CD14-positive monocyte (primary cell): ENCODE data around the gene GPR137B. TPM values are rescaled to one million over a fixed set of nuclear protein-coding genes. Genes with fewer than 3 reads are reported as not detected.
"Not testable (repeated sequence)": the region's sequence is repeated elsewhere in the genome, so short reads cannot be mapped to it uniquely, and the experiment has no call there.

Experiments
- DNase-seq, 3 donors: peaks; one replicate each; pipeline ENCODE4 v3.0.0-alpha.2; 2011 to 2022
- H2AFZ ChIP-seq: 2 replicates; pipeline ENCODE4 v1.6.0; 2012; ENCODE audit warnings: mild to moderate bottlenecking, low read depth, low read length, inconsistent platforms; ENCODE audit not compliant: insufficient read depth, poor library complexity, severe bottlenecking
- H3K27ac ChIP-seq, 2 donors: 1 replicate in 1 of 2; 2 replicates in 1 of 2; pipeline ENCODE4 v1.5.1; 2012 to 2013; ENCODE audit warnings: low read length in 2 of 2, control low read depth in 1 of 2, inconsistent platforms in 1 of 2, low read depth in 1 of 2, mild to moderate bottlenecking in 1 of 2
- H3K27me3 ChIP-seq, 2 donors: one replicate each; pipeline versions ENCODE4 v1.6.0 to v1.6.1; 2011 to 2013; ENCODE audit warnings: low read length in 2 of 2; ENCODE audit not compliant: control insufficient read depth in 2 of 2, insufficient read depth in 2 of 2
- H3K36me3 ChIP-seq, 2 donors: replicated peaks in 1 of 2; 1 replicate in 1 of 2; 2 replicates in 1 of 2; pipeline versions ENCODE4 v1.5.1 to v1.6.1; 2012 to 2013; ENCODE audit warnings: low read length in 2 of 2, control low read depth in 1 of 2, inconsistent platforms in 1 of 2, mild to moderate bottlenecking in 1 of 2; ENCODE audit not compliant: insufficient read depth in 2 of 2, control insufficient read depth in 1 of 2
- H3K4me1 ChIP-seq, 2 donors: 1 replicate in 1 of 2; 2 replicates in 1 of 2; pipeline versions ENCODE4 v1.5.1 to v1.6.1; 2012 to 2013; ENCODE audit warnings: low read length in 2 of 2, control low read depth in 1 of 2, inconsistent platforms in 1 of 2, mild to moderate bottlenecking in 1 of 2, moderate library complexity in 1 of 2; ENCODE audit not compliant: insufficient read depth in 2 of 2, control insufficient read depth in 1 of 2
- H3K4me2 ChIP-seq: replicated peaks from 2 replicates; pipeline ENCODE3; 2012; ENCODE audit warnings: low read length, moderate library complexity, mild to moderate bottlenecking; ENCODE audit not compliant: poor library complexity, severe bottlenecking; ENCODE audit errors: extremely low read depth
- H3K4me3 ChIP-seq, 3 experiments: fragments of 200-600 bp in 1 of 3; sonication (generic) in 1 of 3; replicated peaks in 1 of 3; 1 replicate in 2 of 3; 2 replicates in 1 of 3; pipeline ENCODE4 v1.5.1; 2011 to 2013; ENCODE audit warnings: low read length in 3 of 3, mild to moderate bottlenecking in 3 of 3, control low read depth in 2 of 3, low read depth in 2 of 3, inconsistent platforms in 1 of 3, moderate library complexity in 1 of 3
- H3K79me2 ChIP-seq: 2 replicates; pipeline ENCODE4 v1.6.0; 2012; ENCODE audit warnings: mild to moderate bottlenecking, control low read depth, inconsistent platforms, low read length, moderate library complexity; ENCODE audit not compliant: insufficient read depth
- H3K9ac ChIP-seq: 2 replicates; pipeline ENCODE4 v1.6.0; 2017; ENCODE audit warnings: low read length, mild to moderate bottlenecking; ENCODE audit not compliant: insufficient read depth, poor library complexity, severe bottlenecking
- H3K9me3 ChIP-seq, 2 donors: replicated peaks in 1 of 2; 1 replicate in 1 of 2; 2 replicates in 1 of 2; pipeline versions ENCODE4 v1.5.1 to v1.6.1; 2012 to 2013; ENCODE audit warnings: low read length in 2 of 2, control low read depth in 1 of 2; ENCODE audit not compliant: control insufficient read depth in 1 of 2, insufficient read depth in 1 of 2
- H4K20me1 ChIP-seq: 2 replicates; pipeline ENCODE4 v1.6.0; 2012; ENCODE audit warnings: mild to moderate bottlenecking, low read length, control low read depth, moderate library complexity; ENCODE audit not compliant: insufficient read depth
- H3K27ac Mint-ChIP-seq, 7 donors: one replicate each; pipeline ENCODE4 v1.8.0; 2020; ENCODE audit warnings: mild to moderate bottlenecking in 7 of 7, mixed read lengths in 7 of 7, moderate library complexity in 6 of 7, inconsistent platforms in 2 of 7
- H3K27me3 Mint-ChIP-seq, 3 donors: one replicate each; pipeline ENCODE4 v1.8.0; 2021 to 2022; ENCODE audit warnings: low read depth in 3 of 3, mild to moderate bottlenecking in 3 of 3, mixed read lengths in 3 of 3, moderate library complexity in 3 of 3, inconsistent platforms in 1 of 3
- H3K36me3 Mint-ChIP-seq, 2 donors: one replicate each; pipeline ENCODE4 v1.8.0; 2020; ENCODE audit warnings: mixed read lengths in 2 of 2, inconsistent platforms in 1 of 2, mild to moderate bottlenecking in 1 of 2
- H3K4me1 Mint-ChIP-seq: one replicate; pipeline ENCODE4 v1.8.0; 2020; ENCODE audit warnings: mild to moderate bottlenecking, mixed read lengths
- H3K4me3 Mint-ChIP-seq, 2 donors: one replicate each; pipeline ENCODE4 v1.8.0; 2020; ENCODE audit warnings: mild to moderate bottlenecking in 2 of 2, mixed read lengths in 2 of 2, moderate library complexity in 1 of 2
- H3K9me3 Mint-ChIP-seq, 7 donors: one replicate each; pipeline ENCODE4 v1.8.0; 2020 to 2022; ENCODE audit warnings: mixed read lengths in 7 of 7, mild to moderate bottlenecking in 6 of 7, moderate library complexity in 6 of 7, inconsistent platforms in 2 of 7
- CTCF ChIP-seq: fragments of 200-600 bp; IDR thresholded peaks from one replicate; pipeline ENCODE4 v1.8.0; 2022; ENCODE audit warnings: antibody characterized with exemption, mild to moderate bottlenecking
- WGBS: methylation state at CpG from one replicate; pipeline ENCODE4 v1.1.5; 2013; ENCODE audit warnings: missing lambda C conversion rate; ENCODE audit not compliant: insufficient coverage; 5-methylcytosine and 5-hydroxymethylcytosine counted together
- intact Hi-C, 2 donors: fragments of 100-400 bp; cut with micrococcal nuclease; formaldehyde crosslinking; loops; one replicate each; pipeline versions ENCODE4 v1.15.0 to v1.15.1; 2023
- polyA plus RNA-seq, 3 donors: library from polyadenylated mRNA; depleted of rRNA in 1 of 3; unstranded in 2 of 3; stranded (reverse) in 1 of 3; fragments of 300-500 nt in 2 of 3; fragments of >200 nt in 1 of 3; fragmentation: Illumina TruSeq in 2 of 3; gene quantifications; 1 replicate in 2 of 3; 2 replicates in 1 of 3; pipeline ENCODE4 v1.2.3, GENCODE V29; 2012 to 2021

Gene GPR137B
- polyA plus RNA-seq, 3 donors, result 7.5 to 10.8 (median 8.7) TPM

DNA sequence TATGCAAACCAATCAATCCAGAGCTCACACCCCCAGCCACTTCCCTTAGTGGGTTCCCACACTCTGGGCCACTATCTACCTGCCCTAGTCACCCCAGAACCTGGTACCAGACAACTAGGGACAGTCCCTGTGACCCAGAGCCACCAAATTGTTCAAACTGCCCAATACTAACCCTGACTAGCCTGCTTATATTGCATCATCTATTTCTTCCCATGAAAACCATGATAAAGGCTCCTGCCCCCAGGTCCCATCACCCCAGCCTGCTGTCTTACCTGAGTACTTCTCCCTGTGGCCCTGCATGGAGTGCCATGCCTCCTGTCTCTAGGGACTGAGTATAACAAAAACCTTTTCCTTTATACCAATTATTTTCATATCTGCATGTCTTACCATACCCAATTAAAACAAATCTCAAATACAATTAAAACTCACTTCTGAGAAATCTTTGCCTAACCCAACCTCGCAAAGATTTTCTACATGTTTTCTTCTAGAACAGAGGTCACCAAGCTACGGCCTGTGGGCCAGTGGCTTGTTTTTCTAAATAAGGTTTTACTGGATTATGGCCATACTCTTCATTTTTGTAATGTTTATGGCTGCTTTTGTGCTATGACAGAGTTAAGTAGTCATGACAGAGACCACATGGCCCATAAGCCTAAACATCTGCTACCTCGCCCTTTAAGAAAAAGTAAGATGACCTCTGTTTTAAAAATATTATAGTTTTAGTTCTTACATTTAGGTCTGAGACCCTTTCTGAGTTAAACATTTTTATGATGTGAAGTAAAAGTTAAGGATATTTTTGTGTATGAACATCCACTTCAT lies 46.4 kb upstream of the GPR137B start:
- TF ChIP-seq CTCF, result no peak
- no peak for DNase-seq
- peaks cover 7 to 32% (median 19%) of the 10 kb centered on the region in 7 donors for H3K9me3 Mint-ChIP-seq
- H3K27me3 Mint-ChIP-seq, result peaks cover 6 to 11% (median 7%) of the 10 kb centered on the region in 3 donors
- peaks cover 10% of the 10 kb centered on the region for H3K4me1 Mint-ChIP-seq
- H3K27ac Mint-ChIP-seq, result no peak overlapping the region
- no peak overlapping the region for H3K4me3 Mint-ChIP-seq
- H4K20me1 ChIP-seq, result no peaks in the 10 kb centered on the region
- no peak overlapping the region for H3K4me2 ChIP-seq
- H3K27me3 ChIP-seq, result no peaks in the 10 kb centered on the region
- no peak overlapping the region for H3K27ac ChIP-seq
- no peak overlapping the region for H3K9ac ChIP-seq
- intact Hi-C loops, result loop anchor here in 1 of 2 donors (5.0 kb wide), 1 partner anchor 34 kb away; no protein-coding TSS in a partner anchor
- WGBS, result no CpG with 5 or more reads among the region's 3 CpGs
- H3K36me3 Mint-ChIP-seq, result peaks cover 2 to 4% of the 10 kb centered on the region in 2 donors
- no peak overlapping the region for H2AFZ ChIP-seq
- no peaks in the 10 kb centered on the region for H3K79me2 ChIP-seq
- H3K9me3 ChIP-seq, result peaks cover 13 to 17% of the 10 kb centered on the region in 2 donors
- no peak overlapping the region for H3K4me3 ChIP-seq
- H3K4me1 ChIP-seq, result peaks cover 16 to 19% of the 10 kb centered on the region in 2 donors
- H3K36me3 ChIP-seq, result no peaks in the 10 kb centered on the region

- 54% methylated on average over 5 of the region's 15 CpGs for WGBS
- H3K4me1 ChIP-seq, H2AFZ ChIP-seq, H4K20me1 ChIP-seq, H3K79me2 ChIP-seq, H3K36me3 ChIP-seq, H3K27me3 ChIP-seq, H3K27me3 Mint-ChIP-seq, H3K4me3 ChIP-seq, H3K4me2 ChIP-seq, H3K36me3 Mint-ChIP-seq, H3K4me1 Mint-ChIP-seq: not testable (repeated sequence)
- intact Hi-C loops, result loop anchor here in 1 of 2 donors (5.0 kb wide), 1 partner anchor 35 kb away; no protein-coding TSS in a partner anchor
- H3K9ac ChIP-seq, result peak overlapping the region; percentile 2
- H3K9me3 Mint-ChIP-seq, result peaks cover 7 to 32% (median 19%) of the 10 kb centered on the region in 7 donors
- H3K27ac Mint-ChIP-seq, result peak overlapping the region; percentile 84 to 93 (median 90)
- peaks cover 13 to 17% of the 10 kb centered on the region in 2 donors for H3K9me3 ChIP-seq
- peak overlapping the region in 1 of 2 donors; percentile 9 for H3K4me3 Mint-ChIP-seq
- peak overlapping the region; percentile 1 to 64 for H3K27ac ChIP-seq
- DNase-seq, result peak; percentile 77 to 96 (median 96)
Measured at GRCh38 chr1:236096660-236097482, 45.5 kb upstream of the GPR137B start.
